ENCODE results near the gene CXCL14. TPM values are rescaled to one million over a fixed set of nuclear protein-coding genes. Genes with fewer than 3 reads are reported as not detected.

Gene CXCL14
- under 0.01 TPM in 1 of 2 replicates, not detected in the other for total RNA-seq (2012; rRNA removed)
- polyA plus RNA-seq (2012; rRNA removed), result not detected in 2 replicates
- 0.04 and 0.07 TPM in 2 replicates for polyA plus RNA-seq (2012; cell fraction: cytosol; rRNA removed)
- not detected in 2 replicates for polyA plus RNA-seq (2012; cell fraction: nucleus; rRNA removed; ENCODE audit: low replicate concordance)
- Bru-seq, nascent RNA, result percentile 9 among the genes with signal in this experiment
- not detected for BruChase-seq, experiment 1, labeled RNA remaining after a 6-hour chase
- not detected for BruChase-seq, experiment 2, labeled RNA remaining after a 2-hour chase
- long read RNA-seq, result 0 reads

DNA sequence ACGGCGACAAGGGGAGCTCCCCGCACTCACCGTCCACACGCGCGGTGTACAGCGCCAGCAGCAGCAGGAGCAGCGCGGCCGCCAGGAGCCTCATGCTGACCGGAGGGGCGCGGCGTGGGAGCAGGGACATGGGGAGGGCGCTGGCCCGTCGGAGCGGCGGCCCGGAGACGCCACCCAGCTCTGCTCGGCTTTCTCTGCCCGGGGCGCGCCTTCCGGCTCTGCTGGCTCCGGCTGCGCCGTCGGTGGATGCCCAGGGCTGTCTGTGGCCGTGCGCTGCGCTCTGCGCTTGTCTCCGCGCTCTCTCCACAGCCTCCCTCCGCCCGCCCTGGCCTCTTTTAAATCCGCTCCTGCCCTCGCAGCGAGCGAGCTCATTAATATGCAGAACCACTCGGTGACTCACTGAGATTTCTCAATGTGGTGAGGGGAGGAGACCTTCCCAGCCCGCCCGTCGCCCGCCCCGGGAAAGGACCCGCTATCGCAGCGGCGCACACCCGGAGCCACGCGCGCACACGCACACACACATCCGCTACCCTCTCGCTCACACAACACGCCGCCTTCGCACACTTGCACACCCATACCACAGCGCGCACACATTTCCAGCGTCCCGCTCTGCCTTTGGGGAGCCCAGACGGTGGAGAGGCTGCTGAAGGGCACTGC, at the start of gene CXCL14:
Gene CXCL14, minus strand, starts transcription at position 307 of the 657 bp plus-strand sequence. Its CDS starts 213 bp downstream, at position 94.
- Histone ChIP-seq H3K79me1 (ENCODE audit: low read depth in 1 of 2, low read length in 2 of 2) (no peaks in the 10 kb centered on the region), H3K9ac (ENCODE audit: low read depth, low read length) (no peak within 1 kb of the TSS), H3K27ac (ENCODE audit: insufficient read depth, low read length) (no peak within 1 kb of the TSS), H3K14ac (replicated peaks; ENCODE audit: low read depth, low read length) (no peak within 1 kb of the TSS), H3K9me1 (ENCODE audit: insufficient read depth, low read length) (no peaks in the 10 kb centered on the region), H3K27me3 (ENCODE audit: control insufficient read depth, insufficient read depth, low read length) (peaks cover 62% of the 10 kb centered on the region), H3K36me3 (ENCODE audit: control insufficient read depth, insufficient read depth, low read length) (no peaks in the 10 kb centered on the region), H3K18ac (ENCODE audit: low read depth, low read length) (no peak within 1 kb of the TSS), H4K8ac (ENCODE audit: low read depth in 2 of 2, low read length in 2 of 2) (no peak within 1 kb of the TSS), H3K9me3 (ENCODE audit: control insufficient read depth, insufficient read depth, low read length) (no peaks in the 10 kb centered on the region; the same call in 1 of the 2 replicates), H4K20me1 (ENCODE audit: insufficient read depth, low read length) (no peaks in the 10 kb centered on the region), H4K91ac (ENCODE audit: insufficient read depth, low read depth, low read length) (no peak within 1 kb of the TSS), H2AK5ac (ENCODE audit: low read depth, low read length) (no peak within 1 kb of the TSS), H3K4me1 (ENCODE audit: control insufficient read depth, insufficient read depth, low read length) (0 out of 2 replicates have a peak, but pooled peaks cover 1% of the 10 kb centered on the region), H2AK9ac (replicated peaks; ENCODE audit: low read depth, low read length, poor library complexity) (no peak within 1 kb of the TSS), H3K4me3 (ENCODE audit: insufficient read depth, low read depth, low read length) (no peak within 1 kb of the TSS), H3K4ac (ENCODE audit: low read depth, low read length) (no peak within 1 kb of the TSS), H3K23ac (ENCODE audit: low read depth, low read length) (no peak within 1 kb of the TSS), H2BK5ac (ENCODE audit: low read depth, low read length, poor library complexity, severe bottlenecking) (no peak within 1 kb of the TSS), H4K5ac (ENCODE audit: low read depth, low read length) (no peak within 1 kb of the TSS), H2BK15ac (ENCODE audit: low read depth, low read length) (no peak within 1 kb of the TSS), H2BK120ac (ENCODE audit: low read depth, low read length) (no peak within 1 kb of the TSS), H3K4me2 (ENCODE audit: low read depth, low read length) (peak within 1 kb of the TSS; percentile 71; the same call in 1 of the 2 replicates), H2AFZ (replicated peaks; ENCODE audit: low read length, poor library complexity) (peak within 1 kb of the TSS; percentile 75), H3K56ac (ENCODE audit: extremely low read depth, insufficient read depth, low read length) (no peak within 1 kb of the TSS), H2BK20ac (ENCODE audit: low read depth, low read length) (no peak within 1 kb of the TSS)
- TF ChIP-seq MAZ (IDR thresholded peaks at IDR 0.05; ENCODE audit: borderline replicate concordance, low read depth, low read length), result no peak; the same call in 1 of the 2 replicates
- peak; percentile 57; the same call in 1 of the 2 replicates for TF ChIP-seq CEBPB (IDR thresholded peaks at IDR 0.05; ENCODE audit: low read depth, low read length)
- TF ChIP-seq SMC3 (IDR thresholded peaks at IDR 0.05; ENCODE audit: low read depth, low read length), result no peak
- no peak for TF ChIP-seq MAFK (IDR thresholded peaks at IDR 0.05; ENCODE audit: low read depth, low read length)
- ATAC-seq (ENCODE audit: low read depth), result peak; percentile 69
- ChIA-PET CTCF (no interaction called here), POLR2A (ENCODE audit: unreplicated experiment) (no interaction called here)
- WGBS, 2 experiments (ENCODE audit: extremely low coverage in 2 of 2, insufficient read length in 1 of 2), result 3% methylated on average over 26 of the region's 68 CpGs; no CpG with 5 or more reads in 1 of the 2 experiments
- intact Hi-C loops (cut with micrococcal nuclease) (no loop called here), in situ Hi-C loops (cut with MboI; ENCODE audit: low sequenced_read_pairs) (no loop called here), dilution Hi-C loops (cut with HindIII; ENCODE audit: low sequenced_read_pairs, unreplicated experiment) (no loop called here)
- peak; percentile 49 for DNase-seq
- no TSS peak for BruUV-seq (replicated peaks)

Measured in IMR-90 (cell line).